Smooth muscle cell of the coronary artery (primary cell): ENCODE results near the gene INHA. TPM values are rescaled to one million over a fixed set of nuclear protein-coding genes. Genes with fewer than 3 reads are reported as not detected.

Experiments
- total RNA-seq: library from RNA; depleted of rRNA; stranded (reverse); fragments of >200 nt; gene quantifications from 2 replicates; pipeline ENCODE4 v1.2.3, GENCODE V29; 2014; ENCODE audit warnings: low replicate concordance

INHA gene
- under 0.01 and 0.38 TPM in 2 replicates for total RNA-seq

DNA sequence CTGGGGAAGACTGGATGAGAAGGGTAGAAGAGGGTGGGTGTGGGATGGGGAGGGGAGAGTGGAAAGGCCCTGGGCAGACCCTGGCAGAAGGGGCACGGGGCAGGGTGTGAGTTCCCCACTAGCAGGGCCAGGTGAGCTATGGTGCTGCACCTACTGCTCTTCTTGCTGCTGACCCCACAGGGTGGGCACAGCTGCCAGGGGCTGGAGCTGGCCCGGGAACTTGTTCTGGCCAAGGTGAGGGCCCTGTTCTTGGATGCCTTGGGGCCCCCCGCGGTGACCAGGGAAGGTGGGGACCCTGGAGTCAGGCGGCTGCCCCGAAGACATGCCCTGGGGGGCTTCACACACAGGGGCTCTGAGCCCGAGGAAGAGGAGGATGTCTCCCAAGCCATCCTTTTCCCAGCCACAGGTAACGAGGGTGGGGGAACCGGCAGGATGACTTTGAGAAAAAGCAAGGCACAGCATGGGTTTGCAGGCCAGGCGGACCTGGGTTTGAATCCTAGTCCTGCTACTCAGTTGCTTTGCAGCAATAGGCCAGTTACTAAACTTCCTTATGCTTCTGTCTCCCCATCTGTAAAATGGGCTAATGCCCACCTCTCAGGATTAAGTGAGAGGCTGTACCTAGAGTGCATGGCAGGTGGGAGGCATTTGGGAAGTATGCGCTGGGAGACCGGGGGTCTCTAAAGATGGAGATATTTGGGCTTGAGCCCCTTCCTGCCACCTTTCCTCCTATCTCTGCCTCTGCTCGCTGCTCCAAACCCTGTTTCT lies at the start of gene INHA:
TSS of gene INHA (plus strand) at position 74 of the 765 bp plus-strand sequence. CDS start at position 139, 65 bp downstream.

DNA sequence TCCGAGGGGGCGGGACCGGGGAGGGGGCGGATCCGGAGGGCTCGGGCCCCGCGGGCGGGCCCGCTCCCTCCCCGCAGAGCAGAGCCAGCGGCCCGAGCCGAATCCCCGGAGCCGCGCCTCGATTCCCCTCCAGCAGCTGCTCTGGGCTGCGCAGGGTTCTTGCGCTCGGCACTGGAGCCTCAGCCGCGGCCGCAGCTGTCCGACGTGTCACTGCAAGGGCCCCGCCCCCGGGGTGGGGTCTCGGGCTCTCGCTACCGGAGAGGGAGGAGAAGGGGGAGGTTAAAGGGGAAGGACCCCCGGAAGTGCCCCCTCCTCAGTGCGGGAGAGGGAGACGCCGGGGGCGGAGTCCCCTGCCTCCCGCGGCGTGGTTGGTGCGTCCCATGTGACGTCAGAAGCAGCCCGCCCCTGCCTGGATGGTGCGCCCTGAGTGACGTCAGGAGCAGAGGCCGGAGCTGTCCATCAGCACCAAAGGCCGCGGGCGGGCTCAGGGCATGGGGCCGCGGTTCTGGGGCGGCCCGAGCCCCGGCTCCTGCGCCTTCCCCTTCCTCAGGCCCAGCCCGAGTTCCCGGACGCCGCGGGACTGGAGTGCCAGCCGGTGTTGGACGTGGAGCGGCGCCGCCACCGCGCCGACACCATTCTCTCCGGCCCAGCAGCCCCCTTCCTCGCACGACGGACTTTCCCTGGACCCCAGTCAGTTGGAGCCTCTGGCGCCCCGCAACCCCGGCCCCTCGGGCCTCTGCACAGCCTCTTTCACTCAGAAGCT lies 28.3 kb upstream of the INHA start, which contains the start of the genes CHPF and TMEM198:
TSS of gene CHPF (minus strand) at position 214 of the 763 bp plus-strand sequence. CDS start 271 bp downstream, outside the sequence.
TSS of gene TMEM198 (plus strand) at position 433 of the 763 bp plus-strand sequence. CDS start 700 bp downstream, outside the sequence.

GRCh38 chr2:219571311-219572236 lies 536 bp upstream of the INHA start, which contains the start of gene OBSL1:
Gene OBSL1 (minus strand): TSS chr2:219571539. CDS start chr2:219571232, 307 bp downstream.

GRCh38 chr2:219597552-219598307 lies 25.6 kb downstream of the INHA start, which contains the start of gene STK11IP:
Gene STK11IP (plus strand): TSS chr2:219597857. CDS start chr2:219598120, 263 bp downstream.

Other genes starting within 250 kb of the INHA start
- not detected in 2 replicates for gene RESP18, start 239.6 kb upstream of the INHA start, total RNA-seq
- gene DNPEP, start 184.4 kb upstream of the INHA start, total RNA-seq: 54.2 and 75.5 TPM in 2 replicates
- gene DES, start 153.9 kb upstream of the INHA start, total RNA-seq: 0.15 and 11.8 TPM in 2 replicates
- 9.1 and 9.4 TPM in 2 replicates for gene SPEG, start 137.5 kb upstream of the INHA start, total RNA-seq
- 67.1 and 102 TPM in 2 replicates for gene GMPPA, start 73.4 kb upstream of the INHA start, total RNA-seq
- under 0.01 and 0.70 TPM in 2 replicates for gene ASIC4, start 57.8 kb upstream of the INHA start, total RNA-seq
- gene CHPF, start 28.5 kb upstream of the INHA start, total RNA-seq: 48.0 and 109 TPM in 2 replicates
- 0.59 and 1.3 TPM in 2 replicates for gene TMEM198, start 28.3 kb upstream of the INHA start, total RNA-seq
- gene OBSL1, start 771 bp upstream of the INHA start, total RNA-seq: 45.7 and 84.6 TPM in 2 replicates
- 10.0 and 15.2 TPM in 2 replicates for gene STK11IP, start 25.5 kb downstream of the INHA start, total RNA-seq
- gene SLC4A3, start 55.3 kb downstream of the INHA start, total RNA-seq: 1.7 and 2.1 TPM in 2 replicates